Retina (tissue), 1 donor: ENCODE data around the gene RAB11A.

Source experiments
- DNase-seq: peaks from one replicate; pipeline ENCODE4 v3.0.0-alpha.2; 2016

RAB11A gene

GRCh38 chr15:65887565-65887964 lies 18.3 kb downstream of the RAB11A start:
- no peak for DNase-seq

- DNase-seq, result no peak
Observed at GRCh38 chr15:65888981-65889380, 19.7 kb downstream of the RAB11A start.

- no peak for DNase-seq
Observed at GRCh38 chr15:65893060-65893459, 23.8 kb downstream of the RAB11A start.

- no peak for DNase-seq
Observed at GRCh38 chr15:65896236-65896635, 26.9 kb downstream of the RAB11A start.

- no peak for DNase-seq
Observed at GRCh38 chr15:65900488-65900887, 31.2 kb downstream of the RAB11A start.

- DNase-seq, result no peak
Observed at GRCh38 chr15:65901336-65901735, 32.0 kb downstream of the RAB11A start.

- DNase-seq, result no peak
Observed at GRCh38 chr15:65901836-65902235, 32.5 kb downstream of the RAB11A start.

GRCh38 chr15:65902373-65902772 lies 33.1 kb downstream of the RAB11A start:
- no peak for DNase-seq

- DNase-seq, result no peak
Observed at GRCh38 chr15:65903296-65904073, 34.2 kb downstream of the RAB11A start.

- DNase-seq, result no peak
Observed at GRCh38 chr15:65904301-65904700, 35.0 kb downstream of the RAB11A start.

GRCh38 chr15:65906396-65906795 lies 37.1 kb downstream of the RAB11A start:
- DNase-seq, result no peak

- no peak for DNase-seq
Observed at GRCh38 chr15:65907661-65908060, 38.4 kb downstream of the RAB11A start.

- DNase-seq, result no peak
Observed at GRCh38 chr15:65908876-65909275, 39.6 kb downstream of the RAB11A start.

GRCh38 chr15:65909831-65910230 lies 40.5 kb downstream of the RAB11A start:
- no peak for DNase-seq

GRCh38 chr15:65910341-65910740 lies 41.0 kb downstream of the RAB11A start:
- no peak for DNase-seq

GRCh38 chr15:65912235-65912634 lies 42.9 kb downstream of the RAB11A start:
- no peak for DNase-seq

- no peak for DNase-seq
Observed at GRCh38 chr15:65913631-65914199, 44.4 kb downstream of the RAB11A start.

GRCh38 chr15:65914386-65914785 lies 45.1 kb downstream of the RAB11A start:
- no peak for DNase-seq

- DNase-seq, result no peak
Observed at GRCh38 chr15:65914981-65915925, 46.0 kb downstream of the RAB11A start.

GRCh38 chr15:65916041-65916663 lies 46.9 kb downstream of the RAB11A start:
- DNase-seq, result no peak

GRCh38 chr15:65916664-65917406 lies 47.5 kb downstream of the RAB11A start:
- peak; percentile 80 for DNase-seq

GRCh38 chr15:65917407-65917756 lies 48.1 kb downstream of the RAB11A start:
- DNase-seq, result no peak
